GM12801 (cell line): ENCODE measurements around the gene SYNE4.

ENCODE experiments used
- TF ChIP-seq, protein P1 (sequence below): IDR thresholded peaks from one replicate; pipeline ENCODE4 v1.5.1; 2011; ENCODE audit warnings: control low read depth; ENCODE audit not compliant: insufficient read length; ENCODE audit errors: extremely low read depth

The SYNE4 gene

DNA sequence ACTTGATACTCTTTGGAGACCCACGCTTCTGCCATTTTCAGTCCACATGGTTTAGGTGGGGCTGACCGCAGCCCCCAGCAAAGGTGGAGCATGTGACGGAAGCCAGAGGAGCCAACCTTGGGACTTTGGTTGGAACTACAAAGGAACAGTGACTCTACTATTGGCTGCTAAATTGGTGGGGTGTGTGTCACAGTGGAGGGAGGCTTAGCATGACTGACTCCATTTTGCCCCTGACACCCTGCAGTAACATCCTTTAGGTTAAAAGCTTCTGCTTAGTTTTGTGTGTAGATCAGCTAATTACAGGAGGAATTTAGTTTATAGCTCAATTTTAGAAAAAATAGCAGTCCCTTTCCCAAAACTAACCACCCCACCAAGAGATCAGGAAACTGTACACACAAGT lies 7.0 kb downstream of the SYNE4 start:
- TF ChIP-seq, protein P1, sequence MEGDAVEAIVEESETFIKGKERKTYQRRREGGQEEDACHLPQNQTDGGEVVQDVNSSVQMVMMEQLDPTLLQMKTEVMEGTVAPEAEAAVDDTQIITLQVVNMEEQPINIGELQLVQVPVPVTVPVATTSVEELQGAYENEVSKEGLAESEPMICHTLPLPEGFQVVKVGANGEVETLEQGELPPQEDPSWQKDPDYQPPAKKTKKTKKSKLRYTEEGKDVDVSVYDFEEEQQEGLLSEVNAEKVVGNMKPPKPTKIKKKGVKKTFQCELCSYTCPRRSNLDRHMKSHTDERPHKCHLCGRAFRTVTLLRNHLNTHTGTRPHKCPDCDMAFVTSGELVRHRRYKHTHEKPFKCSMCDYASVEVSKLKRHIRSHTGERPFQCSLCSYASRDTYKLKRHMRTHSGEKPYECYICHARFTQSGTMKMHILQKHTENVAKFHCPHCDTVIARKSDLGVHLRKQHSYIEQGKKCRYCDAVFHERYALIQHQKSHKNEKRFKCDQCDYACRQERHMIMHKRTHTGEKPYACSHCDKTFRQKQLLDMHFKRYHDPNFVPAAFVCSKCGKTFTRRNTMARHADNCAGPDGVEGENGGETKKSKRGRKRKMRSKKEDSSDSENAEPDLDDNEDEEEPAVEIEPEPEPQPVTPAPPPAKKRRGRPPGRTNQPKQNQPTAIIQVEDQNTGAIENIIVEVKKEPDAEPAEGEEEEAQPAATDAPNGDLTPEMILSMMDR = no peak

DNA sequence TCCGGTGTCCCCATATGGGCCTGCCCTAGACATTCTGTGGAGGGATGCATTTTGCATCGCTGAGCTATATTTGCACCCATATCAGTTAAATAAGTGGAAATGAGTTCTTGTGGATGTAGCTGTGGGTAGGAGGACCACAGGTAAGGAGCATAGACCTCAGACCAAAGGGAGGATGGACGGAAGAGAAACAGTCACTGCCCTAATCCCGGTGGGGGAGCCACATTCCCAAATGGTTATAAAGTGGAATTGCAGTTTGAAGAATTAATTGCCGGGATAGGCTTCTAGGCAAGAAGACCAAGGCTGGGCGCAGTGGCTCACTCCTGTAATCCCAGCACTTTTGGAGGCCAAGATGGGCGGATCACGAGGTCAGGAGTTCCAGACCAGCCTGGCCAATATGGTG lies 11.8 kb downstream of the SYNE4 start:
- TF ChIP-seq, protein P1 = no peak

DNA sequence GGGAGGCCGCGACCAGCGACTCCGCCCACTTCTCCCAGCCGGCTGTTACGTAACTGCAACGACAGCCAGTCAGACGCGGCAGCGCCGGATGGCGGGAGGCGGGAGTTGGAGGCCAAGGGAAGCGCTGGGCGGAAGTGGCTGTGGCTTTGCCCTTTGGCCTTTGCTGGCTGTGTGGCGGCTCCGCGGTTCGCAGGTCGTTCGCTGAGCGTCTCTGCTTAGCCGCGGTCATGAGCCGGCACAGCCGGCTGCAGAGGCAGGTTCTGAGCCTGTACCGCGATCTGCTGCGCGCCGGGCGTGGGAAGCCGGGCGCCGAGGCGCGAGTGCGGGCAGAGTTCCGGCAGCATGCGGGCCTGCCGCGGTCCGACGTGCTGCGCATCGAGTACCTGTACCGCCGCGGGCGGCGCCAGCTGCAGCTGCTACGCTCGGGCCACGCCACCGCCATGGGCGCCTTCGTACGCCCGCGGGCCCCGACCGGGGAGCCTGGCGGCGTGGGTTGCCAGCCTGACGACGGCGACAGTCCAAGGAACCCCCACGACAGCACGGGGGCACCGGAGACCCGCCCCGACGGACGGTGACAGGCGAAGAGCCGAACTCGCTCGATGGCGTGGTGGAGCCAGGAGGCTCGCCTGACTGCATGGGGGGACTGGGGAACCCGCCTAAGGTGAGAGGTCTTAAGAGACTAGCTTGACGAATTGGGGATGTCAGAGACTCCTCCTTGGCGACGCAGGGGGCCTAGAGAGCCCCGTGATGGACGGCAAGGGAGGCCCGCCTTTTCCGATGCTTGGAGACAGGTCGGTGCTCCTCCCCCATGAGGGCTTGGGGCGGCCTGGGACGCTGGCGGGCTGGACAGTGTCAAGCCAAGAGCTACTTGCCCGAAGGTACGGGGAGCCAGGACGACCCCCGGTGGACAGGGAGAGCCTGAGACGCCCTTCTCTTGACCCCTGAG lies 13.3 kb downstream of the SYNE4 start, which contains the start of gene SDHAF1:
Gene SDHAF1 (plus strand): TSS at position 141 of the 946 bp plus-strand sequence. CDS start 87 bp downstream, at position 228.
- TF ChIP-seq, protein P1 = no peak

DNA sequence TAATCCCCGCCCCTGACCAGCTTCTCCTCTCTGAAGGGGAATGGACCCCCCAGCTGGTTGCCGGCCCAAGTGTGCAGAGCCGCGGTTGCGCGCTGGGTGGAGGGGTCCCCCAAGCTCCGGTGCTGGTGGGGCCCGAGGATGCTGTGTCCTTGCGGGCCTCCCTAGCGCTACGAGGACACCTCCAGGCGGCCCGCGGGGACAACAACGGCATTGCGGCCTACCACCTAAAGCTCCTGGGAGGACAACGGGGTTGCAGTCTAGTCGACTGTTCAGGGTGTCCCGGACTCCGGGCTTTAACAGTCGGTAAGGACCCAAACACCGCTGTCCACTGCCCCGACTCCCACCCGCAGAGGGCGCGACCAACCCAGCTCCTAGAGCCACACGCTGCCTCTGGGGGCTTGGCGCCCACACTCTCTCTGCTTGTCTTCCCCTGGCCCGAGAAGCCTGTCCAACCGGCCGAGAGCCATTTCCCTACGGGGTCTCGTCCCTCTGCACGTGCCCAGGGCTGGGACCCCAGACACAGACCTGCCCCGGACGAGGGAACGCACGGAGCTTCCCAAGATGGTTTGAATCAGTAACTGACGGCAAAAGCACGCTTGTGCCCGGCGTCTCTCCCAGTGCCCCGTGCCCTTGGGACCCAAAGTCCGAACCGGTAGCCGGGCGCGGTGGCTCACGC lies 14.6 kb downstream of the SYNE4 start:
- TF ChIP-seq, protein P1 = no peak

DNA sequence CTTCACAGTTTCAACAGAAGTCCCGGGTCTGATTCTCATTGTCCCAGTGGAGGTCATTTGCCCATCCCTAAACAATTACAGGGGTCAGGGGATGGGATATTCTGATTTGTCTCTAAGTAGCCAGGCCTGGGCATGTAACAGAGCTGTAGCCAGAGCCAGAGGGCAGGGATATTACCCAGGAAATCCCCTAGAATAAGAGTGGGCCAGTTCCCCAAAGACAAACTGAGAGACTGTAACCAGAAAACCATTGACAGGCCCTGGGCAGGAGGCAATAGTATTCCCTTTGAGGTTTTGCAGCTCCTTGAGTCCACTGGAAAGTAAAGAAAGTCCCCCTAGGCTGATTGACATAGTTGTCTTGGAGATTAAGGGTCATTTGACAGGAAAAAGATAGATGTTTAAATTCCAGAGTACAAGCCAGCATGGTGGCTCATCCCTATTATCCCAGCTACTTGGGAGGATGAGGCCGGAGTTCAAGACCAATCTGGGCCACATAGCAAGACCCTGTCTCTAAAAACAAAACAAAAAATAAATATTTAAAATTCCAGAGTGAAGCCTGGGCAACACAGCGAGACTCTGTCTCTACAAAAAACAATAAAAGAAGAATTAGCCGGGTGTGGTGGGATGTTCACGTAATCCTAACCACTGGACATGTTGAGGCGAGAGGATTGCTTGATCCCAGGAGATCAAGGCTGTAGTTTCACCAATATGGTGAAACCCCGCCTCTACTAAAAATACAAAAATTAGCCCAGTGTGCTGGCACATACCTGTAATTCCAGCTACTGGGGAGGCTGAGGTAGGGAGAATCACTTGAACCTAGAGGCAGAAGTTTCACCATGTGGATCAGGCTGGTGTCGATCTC lies 15.5 kb downstream of the SYNE4 start:
- TF ChIP-seq, protein P1 = no peak

DNA sequence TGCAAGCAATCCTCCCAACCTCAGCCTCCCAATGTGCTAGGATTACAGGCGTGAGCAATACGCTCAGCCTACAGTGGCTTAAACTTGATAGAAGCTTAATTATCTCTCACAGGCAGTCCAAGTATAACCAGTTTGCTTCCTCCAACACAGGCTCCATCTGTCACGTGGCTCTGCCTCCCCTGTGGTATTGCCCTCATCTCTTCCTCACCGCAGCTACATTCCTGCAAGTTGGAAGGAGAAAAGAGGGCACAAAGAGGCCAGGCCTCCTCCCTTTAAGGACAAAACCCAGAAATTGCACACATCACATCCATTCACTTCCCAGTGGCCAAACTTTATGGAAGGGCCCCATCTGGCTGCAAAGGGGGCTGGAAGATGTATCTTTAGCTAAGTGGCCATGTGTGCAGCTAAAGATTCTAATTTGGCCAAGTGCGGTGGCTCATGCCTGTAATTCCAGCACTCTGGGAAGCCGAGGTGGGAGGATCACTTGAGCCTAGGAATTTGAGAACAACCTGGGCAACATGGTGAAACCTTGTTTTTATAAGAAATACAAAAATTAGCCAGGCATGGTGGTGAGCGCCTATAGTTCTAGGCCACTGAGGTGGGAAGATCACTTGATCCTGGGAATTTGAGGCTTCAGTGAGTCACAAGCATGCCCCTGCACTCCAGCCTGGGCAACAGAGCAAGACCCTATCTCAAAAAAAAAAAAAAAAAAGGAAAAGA lies 16.7 kb downstream of the SYNE4 start:
- TF ChIP-seq, protein P1 = no peak
